Left ventricle myocardium inferior (tissue), 1 donor: ENCODE measurements around the gene POLR2L. TPM values are rescaled to one million over a fixed set of nuclear protein-coding genes. Genes with fewer than 3 reads are reported as not detected.

Source experiments
- DNase-seq: peaks from one replicate; pipeline ENCODE4 v3.0.0-alpha.2; 2020
- H3K27ac ChIP-seq: fragments of 200-600 bp; replicated peaks from 2 replicates; pipeline ENCODE4 v1.8.0; 2021
- H3K27me3 ChIP-seq: fragments of 200-600 bp; 2 replicates; pipeline ENCODE4 v1.8.0; 2021; ENCODE audit warnings: low read depth
- H3K36me3 ChIP-seq: fragments of 200-600 bp; 2 replicates; pipeline ENCODE4 v1.8.0; 2021
- H3K4me1 ChIP-seq: fragments of 200-600 bp; 2 replicates; pipeline ENCODE4 v1.8.0; 2021
- H3K4me3 ChIP-seq: fragments of 200-600 bp; 2 replicates; pipeline ENCODE4 v1.8.0; 2021; ENCODE audit warnings: mild to moderate bottlenecking, moderate library complexity
- H3K9me3 ChIP-seq: fragments of 200-600 bp; replicated peaks from 2 replicates; pipeline ENCODE4 v1.8.0; 2021
- CTCF ChIP-seq: fragments of 200-600 bp; IDR thresholded peaks from 2 replicates; pipeline ENCODE4 v1.8.0; 2021; ENCODE audit warnings: antibody characterized with exemption, mild to moderate bottlenecking, borderline replicate concordance
- intact Hi-C: fragments of 100-400 bp; cut with micrococcal nuclease; formaldehyde crosslinking; loops from one replicate; pipeline ENCODE4 v1.11.0; 2022
- total RNA-seq: library from RNA; stranded (reverse); fragmentation: NEBNext Ultra II Directional; extraction: Animal tissue kit (Norgen Biotek cat#: 25700); gene quantifications from one replicate; pipeline ENCODE4 v1.2.1, GENCODE V29; 2021
- donor health status: DM: no; HTN: yes; CAD: no; lungs with severe emphysema.

The POLR2L gene
- total RNA-seq, 1 donor from 2014 or later, result 226 TPM

GRCh38 chr11:888310-889212 is 46.2 kb upstream of the POLR2L start:
- Histone ChIP-seq H3K4me3 (no peak overlapping the region), H3K27me3 (no peaks in the 10 kb centered on the region), H3K9me3 (no peaks in the 10 kb centered on the region), H3K27ac (no peak overlapping the region), H3K4me1 (no peaks in the 10 kb centered on the region), H3K36me3 (peaks cover 15% of the 10 kb centered on the region)
- intact Hi-C loops, result no loop called here
- no peak for DNase-seq
- TF ChIP-seq CTCF, result no peak

GRCh38 chr11:887589-887988 is 45.3 kb upstream of the POLR2L start:
- Histone ChIP-seq H3K27ac (no peak overlapping the region), H3K36me3 (peaks cover 15% of the 10 kb centered on the region), H3K9me3 (no peaks in the 10 kb centered on the region), H3K4me3 (no peak overlapping the region), H3K27me3 (no peaks in the 10 kb centered on the region), H3K4me1 (no peaks in the 10 kb centered on the region)
- intact Hi-C loops, result no loop called here
- DNase-seq, result no peak
- no peak for TF ChIP-seq CTCF

- intact Hi-C loops, result no loop called here
- Histone ChIP-seq H3K4me3 (no peak overlapping the region), H3K27ac (no peak overlapping the region), H3K36me3 (peaks cover 15% of the 10 kb centered on the region), H3K4me1 (no peaks in the 10 kb centered on the region), H3K9me3 (no peaks in the 10 kb centered on the region), H3K27me3 (no peaks in the 10 kb centered on the region)
- TF ChIP-seq CTCF, result no peak
- no peak for DNase-seq
Measured at GRCh38 chr11:886568-886967, 44.2 kb upstream of the POLR2L start.

- no peak for TF ChIP-seq CTCF
- Histone ChIP-seq H3K27ac (no peak overlapping the region), H3K4me1 (no peaks in the 10 kb centered on the region), H3K27me3 (no peaks in the 10 kb centered on the region), H3K9me3 (no peaks in the 10 kb centered on the region), H3K4me3 (no peak overlapping the region), H3K36me3 (peaks cover 29% of the 10 kb centered on the region)
- no peak for DNase-seq
- intact Hi-C loops, result no loop called here
Measured at GRCh38 chr11:884578-885070, 42.3 kb upstream of the POLR2L start.

- intact Hi-C loops, result no loop called here
- no peak for TF ChIP-seq CTCF
- Histone ChIP-seq H3K27ac (no peak overlapping the region), H3K36me3 (peaks cover 29% of the 10 kb centered on the region), H3K4me3 (no peak overlapping the region), H3K9me3 (no peaks in the 10 kb centered on the region), H3K4me1 (no peaks in the 10 kb centered on the region), H3K27me3 (no peaks in the 10 kb centered on the region)
- DNase-seq, result no peak
Measured at GRCh38 chr11:883527-883926, 41.2 kb upstream of the POLR2L start.
